BE2C (cell line): ENCODE data around the gene SLC9C1.

Source experiments
- DNase-seq: peaks from one replicate; pipeline ENCODE4 v3.0.0-alpha.2; 2020
- H3K27me3 ChIP-seq: fragments of 250-450 bp; sonication (Bioruptor Pico); 2 replicates; pipeline ENCODE4 v1.5.1; 2020; ENCODE audit warnings: mild to moderate bottlenecking
- H3K36me3 ChIP-seq: fragments of 250-450 bp; sonication (Bioruptor Pico); 2 replicates; pipeline ENCODE4 v1.5.1; 2020; ENCODE audit warnings: mild to moderate bottlenecking
- H3K4me1 ChIP-seq: fragments of 250-450 bp; sonication (Bioruptor Pico); 2 replicates; pipeline ENCODE4 v1.5.1; 2020
- H3K4me3 ChIP-seq: 2 replicates; pipeline ENCODE4 v1.5.1; 2011; ENCODE audit warnings: low read depth, low read length
- H3K9me3 ChIP-seq: fragments of 250-450 bp; sonication (Bioruptor Pico); 2 replicates; pipeline ENCODE4 v1.5.1; 2020
- TF ChIP-seq, protein P1 (sequence below): IDR thresholded peaks from 2 replicates; pipeline ENCODE4 v1.5.1; 2012; ENCODE audit warnings: mild to moderate bottlenecking, low read depth, low read length

The SLC9C1 gene

GRCh38 chr3:112134335-112135124 lies 159.5 kb downstream of the SLC9C1 start:
- DNase-seq = peak; percentile 44
- Histone ChIP-seq H3K27me3 (no peaks in the 10 kb centered on the region), H3K4me3 (no peak overlapping the region), H3K36me3 (no peaks in the 10 kb centered on the region), H3K4me1 (peaks cover 14% of the 10 kb centered on the region), H3K9me3 (no peaks in the 10 kb centered on the region)
- TF ChIP-seq, protein P1, sequence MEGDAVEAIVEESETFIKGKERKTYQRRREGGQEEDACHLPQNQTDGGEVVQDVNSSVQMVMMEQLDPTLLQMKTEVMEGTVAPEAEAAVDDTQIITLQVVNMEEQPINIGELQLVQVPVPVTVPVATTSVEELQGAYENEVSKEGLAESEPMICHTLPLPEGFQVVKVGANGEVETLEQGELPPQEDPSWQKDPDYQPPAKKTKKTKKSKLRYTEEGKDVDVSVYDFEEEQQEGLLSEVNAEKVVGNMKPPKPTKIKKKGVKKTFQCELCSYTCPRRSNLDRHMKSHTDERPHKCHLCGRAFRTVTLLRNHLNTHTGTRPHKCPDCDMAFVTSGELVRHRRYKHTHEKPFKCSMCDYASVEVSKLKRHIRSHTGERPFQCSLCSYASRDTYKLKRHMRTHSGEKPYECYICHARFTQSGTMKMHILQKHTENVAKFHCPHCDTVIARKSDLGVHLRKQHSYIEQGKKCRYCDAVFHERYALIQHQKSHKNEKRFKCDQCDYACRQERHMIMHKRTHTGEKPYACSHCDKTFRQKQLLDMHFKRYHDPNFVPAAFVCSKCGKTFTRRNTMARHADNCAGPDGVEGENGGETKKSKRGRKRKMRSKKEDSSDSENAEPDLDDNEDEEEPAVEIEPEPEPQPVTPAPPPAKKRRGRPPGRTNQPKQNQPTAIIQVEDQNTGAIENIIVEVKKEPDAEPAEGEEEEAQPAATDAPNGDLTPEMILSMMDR = no peak

DNA sequence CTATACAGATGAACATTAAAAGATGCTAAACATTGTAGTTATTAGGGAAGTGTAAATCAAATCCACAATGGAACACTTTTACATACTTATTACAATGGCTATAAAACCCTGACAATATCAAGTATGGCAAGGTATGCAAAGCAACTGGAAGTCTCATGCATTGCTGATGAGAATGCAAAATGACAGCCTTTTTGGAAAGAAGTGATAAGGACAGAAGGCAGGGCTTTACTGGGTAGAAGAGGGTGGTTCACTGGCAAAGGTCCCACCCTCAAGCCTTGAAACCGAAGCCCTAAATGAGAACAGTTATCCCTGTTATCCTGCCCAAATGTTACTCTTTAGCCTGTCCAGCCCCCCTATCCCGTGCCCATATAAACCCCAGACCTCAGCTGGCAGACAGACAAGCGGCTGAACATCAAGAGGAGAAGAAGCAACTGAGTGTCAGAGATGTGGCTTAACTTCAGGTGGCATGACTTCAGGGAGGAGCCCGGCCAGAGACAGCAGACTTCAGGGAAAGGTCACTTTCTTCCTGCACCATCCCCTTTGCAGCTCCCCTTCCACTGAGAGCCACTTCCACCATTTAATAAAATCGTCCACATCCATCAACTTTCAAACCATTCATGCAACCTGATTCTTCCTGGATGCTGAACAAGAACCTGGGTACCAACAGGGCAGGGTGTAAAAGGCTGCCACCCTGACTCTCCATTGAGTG lies 160.2 kb downstream of the SLC9C1 start:
- TF ChIP-seq, protein P1 = no peak
- Histone ChIP-seq H3K27me3 (no peaks in the 10 kb centered on the region), H3K4me1 (peaks cover 14% of the 10 kb centered on the region), H3K9me3 (no peaks in the 10 kb centered on the region), H3K4me3 (no peak overlapping the region), H3K36me3 (no peaks in the 10 kb centered on the region)
- no peak for DNase-seq

GRCh38 chr3:112132975-112133448 lies 161.0 kb downstream of the SLC9C1 start, which contains the start of gene GCSAM:
Gene GCSAM, minus strand, starts transcription at chr3:112133248. Its CDS starts 128 bp downstream, at chr3:112133120.
- H3K27me3 ChIP-seq = no peaks in the 10 kb centered on the region
- TF ChIP-seq, protein P1 = no peak
- DNase-seq = no peak
- no peak within 1 kb of the TSS for H3K4me3 ChIP-seq
- no peaks in the 10 kb centered on the region for H3K36me3 ChIP-seq
- no peaks in the 10 kb centered on the region for H3K9me3 ChIP-seq
- peaks cover 18% of the 10 kb centered on the region for H3K4me1 ChIP-seq

DNA sequence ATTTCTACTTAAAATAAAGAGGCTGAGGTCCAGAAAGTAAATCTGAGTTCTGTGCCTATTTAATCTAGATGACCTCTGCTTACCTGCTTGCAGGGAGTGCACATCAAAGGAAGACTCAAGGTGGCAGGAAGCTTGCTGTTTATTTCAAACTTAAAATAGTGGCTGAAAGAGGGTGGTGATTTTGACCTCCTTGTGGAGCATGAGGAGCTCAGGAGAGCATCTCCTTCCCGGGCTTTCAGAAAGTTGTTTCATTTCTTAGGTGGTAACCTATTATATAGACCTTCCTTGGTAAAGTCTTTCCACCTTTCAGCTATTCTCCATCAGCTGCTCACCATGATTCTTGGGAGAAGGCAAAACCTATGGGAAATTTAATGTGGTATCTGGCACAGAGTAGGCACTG lies 161.5 kb downstream of the SLC9C1 start:
- H3K27me3 ChIP-seq = no peaks in the 10 kb centered on the region
- no peaks in the 10 kb centered on the region for H3K36me3 ChIP-seq
- peaks cover 23% of the 10 kb centered on the region for H3K4me1 ChIP-seq
- TF ChIP-seq, protein P1 = no peak
- no peak overlapping the region for H3K4me3 ChIP-seq
- DNase-seq = no peak
- no peaks in the 10 kb centered on the region for H3K9me3 ChIP-seq

- no peak for DNase-seq
- TF ChIP-seq, protein P1 = no peak
- no peaks in the 10 kb centered on the region for H3K27me3 ChIP-seq
- peaks cover 25% of the 10 kb centered on the region for H3K4me1 ChIP-seq
- no peak overlapping the region for H3K4me3 ChIP-seq
- H3K9me3 ChIP-seq = no peaks in the 10 kb centered on the region
- no peaks in the 10 kb centered on the region for H3K36me3 ChIP-seq
Measured at GRCh38 chr3:112132088-112132487, 161.9 kb downstream of the SLC9C1 start.

DNA sequence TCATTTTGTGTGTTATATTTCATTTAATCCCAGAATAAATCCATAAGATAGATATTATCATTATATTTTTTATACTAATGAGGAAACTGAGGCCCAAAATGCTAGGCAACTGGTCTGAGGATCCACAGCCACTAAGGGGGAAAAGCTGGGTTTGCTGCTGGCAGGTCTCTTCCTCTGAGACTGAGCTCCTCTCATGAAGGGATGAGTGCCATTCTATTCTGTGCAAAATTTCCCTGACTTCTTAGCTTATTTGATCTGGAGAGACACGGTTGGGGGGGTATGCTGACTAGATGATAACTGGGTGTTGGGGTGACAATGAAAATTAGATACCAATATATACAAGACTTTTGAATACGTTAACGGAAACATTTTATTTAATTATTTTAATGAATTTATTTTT lies 162.9 kb downstream of the SLC9C1 start:
- H3K4me3 ChIP-seq = no peak overlapping the region
- H3K36me3 ChIP-seq = no peaks in the 10 kb centered on the region
- H3K9me3 ChIP-seq = no peaks in the 10 kb centered on the region
- H3K27me3 ChIP-seq = no peaks in the 10 kb centered on the region
- H3K4me1 ChIP-seq = peaks cover 25% of the 10 kb centered on the region
- TF ChIP-seq, protein P1 = no peak
- DNase-seq = no peak
